CD4-positive, alpha-beta memory T cell (primary cell): ENCODE data around the gene KRT76. TPM values are rescaled to one million over a fixed set of nuclear protein-coding genes. Genes with fewer than 3 reads are reported as not detected.

Source experiments
- CTCF ChIA-PET: fragments of 350-600 bp; sonication (Branson Sonifier 250); formaldehyde crosslinking; loops from one replicate; lab custom pipeline; 2021; ENCODE audit warnings: inconsistent platforms; ENCODE audit not compliant: partially characterized antibody; lab: Charles Lee
- POLR2A ChIA-PET: fragments of 350-600 bp; sonication (Branson Sonifier 250); formaldehyde crosslinking; loops from one replicate; lab custom pipeline; 2021; ENCODE audit not compliant: partially characterized antibody; lab: Charles Lee
- DNase-seq, 5 donors: peaks; one replicate each; pipeline versions ENCODE4 v3.0.0 to v3.0.0-alpha.2; 2020 to 2022; ENCODE audit warnings: mixed read lengths in 1 of 5
- H3K27ac ChIP-seq: one replicate; pipeline ENCODE4 v1.7.0; 2013; ENCODE audit warnings: low read depth, low read length
- H3K27me3 ChIP-seq: 2 replicates; pipeline ENCODE4 v1.7.0; 2013; ENCODE audit warnings: mild to moderate bottlenecking, low read length, moderate library complexity; ENCODE audit not compliant: insufficient read depth
- H3K36me3 ChIP-seq: 2 replicates; pipeline ENCODE4 v1.7.0; 2013; ENCODE audit warnings: mild to moderate bottlenecking, low read length, moderate library complexity; ENCODE audit not compliant: insufficient read depth
- H3K4me1 ChIP-seq: 2 replicates; pipeline ENCODE4 v1.7.0; 2013; ENCODE audit warnings: mild to moderate bottlenecking, low read length, moderate library complexity; ENCODE audit not compliant: insufficient read depth
- H3K4me3 ChIP-seq, 2 donors: one replicate each; pipeline ENCODE4 v1.7.0; 2013; ENCODE audit warnings: low read length in 2 of 2, mild to moderate bottlenecking in 1 of 2
- H3K9me3 ChIP-seq, 2 donors: one replicate each; pipeline ENCODE4 v1.7.0; 2013; ENCODE audit warnings: low read length in 2 of 2, control low read depth in 1 of 2; ENCODE audit not compliant: control insufficient read depth in 1 of 2
- H3K27ac Mint-ChIP-seq, 7 donors: one replicate each; pipeline ENCODE4 v1.8.0; 2020 to 2021; ENCODE audit warnings: mixed read lengths in 7 of 7, mild to moderate bottlenecking in 6 of 7, inconsistent platforms in 3 of 7, moderate library complexity in 3 of 7
- H3K27me3 Mint-ChIP-seq, 2 donors: one replicate each; pipeline ENCODE4 v1.8.0; 2020 to 2021; ENCODE audit warnings: mixed read lengths in 2 of 2
- H3K36me3 Mint-ChIP-seq, 2 donors: one replicate each; pipeline ENCODE4 v1.8.0; 2020 to 2021; ENCODE audit warnings: mixed read lengths in 2 of 2, inconsistent platforms in 1 of 2, mild to moderate bottlenecking in 1 of 2
- H3K4me1 Mint-ChIP-seq, 4 donors: one replicate each; pipeline ENCODE4 v1.8.0; 2020 to 2021; ENCODE audit warnings: mixed read lengths in 4 of 4, mild to moderate bottlenecking in 1 of 4
- H3K4me3 Mint-ChIP-seq, 8 donors: one replicate each; pipeline ENCODE4 v1.8.0; 2020 to 2021; ENCODE audit warnings: mixed read lengths in 8 of 8, mild to moderate bottlenecking in 7 of 8, moderate library complexity in 6 of 8, inconsistent platforms in 3 of 8
- H3K9me3 Mint-ChIP-seq, 8 donors: one replicate each; pipeline ENCODE4 v1.8.0; 2020 to 2021; ENCODE audit warnings: mixed read lengths in 8 of 8, mild to moderate bottlenecking in 5 of 8, inconsistent platforms in 3 of 8, moderate library complexity in 1 of 8
- intact Hi-C: fragments of 100-400 bp; cut with micrococcal nuclease; formaldehyde crosslinking; loops from one replicate; pipeline ENCODE4 v1.15.1; 2023
- polyA plus RNA-seq, 2 donors: library from polyadenylated mRNA; unstranded; fragments of 300-500 nt; fragmentation: Illumina TruSeq; gene quantifications; one replicate each; pipeline ENCODE4 v1.2.3, GENCODE V29; 2021
- total RNA-seq, 2 experiments: library from RNA; stranded (reverse); gene quantifications; one replicate each; pipeline ENCODE4 v1.2.3, GENCODE V29; 2021

The KRT76 gene
- total and polyA plus RNA-seq, 4 experiments from 2014 or later: not detected

DNA sequence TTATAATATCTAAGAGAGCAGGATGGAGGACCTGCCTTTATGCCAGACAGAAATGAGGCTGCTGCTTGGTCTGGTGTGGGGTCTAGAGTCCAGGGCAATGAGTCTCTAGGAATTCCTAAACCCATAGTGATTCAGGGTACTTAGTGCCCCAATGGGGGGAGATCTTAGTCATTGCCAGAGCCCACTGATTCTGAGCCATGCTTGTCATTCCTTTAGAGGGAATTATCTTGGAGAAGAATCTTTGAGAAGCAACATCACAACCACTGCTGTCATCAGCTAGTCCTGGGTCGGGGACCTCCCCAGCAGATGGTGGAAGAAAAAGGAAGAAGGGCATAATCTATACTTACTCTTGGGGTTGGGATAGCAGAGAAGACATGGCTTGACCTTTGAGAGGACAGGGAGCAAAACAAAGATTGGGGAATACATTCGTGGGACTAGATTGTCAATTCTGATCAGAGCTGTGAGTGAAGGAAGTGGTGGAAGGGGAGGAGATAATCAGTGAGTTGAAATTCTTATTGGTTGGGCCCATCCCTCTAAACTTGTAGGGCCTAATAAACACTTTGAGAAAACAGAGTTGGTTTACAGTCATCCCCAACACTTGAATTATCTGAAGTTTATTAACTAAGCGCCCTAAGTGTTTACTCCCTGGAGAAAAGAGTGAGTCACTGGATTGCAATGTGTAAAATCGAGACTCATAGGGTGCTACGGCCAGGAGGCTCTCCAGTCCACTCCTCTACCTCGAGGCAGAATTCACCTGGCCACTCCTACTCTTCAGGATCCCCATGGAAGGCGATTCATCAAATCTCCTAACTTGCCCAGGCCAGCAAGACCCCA lies 21.7 kb upstream of the KRT76 start:
- Histone ChIP-seq H3K4me3 (no peak overlapping the region), H3K27me3 (no peaks in the 10 kb centered on the region), H3K4me1 (no peaks in the 10 kb centered on the region), H3K9me3 (no peaks in the 10 kb centered on the region), H3K27ac (no peak overlapping the region), H3K36me3 (no peaks in the 10 kb centered on the region)
- Mint-ChIP-seq H3K36me3 (no peaks in the 10 kb centered on the region), H3K9me3 (peaks cover 0 to 2% (median 0%) of the 10 kb centered on the region in 8 donors), H3K27me3 (peaks cover 4 to 5% of the 10 kb centered on the region in 2 donors), H3K4me3 (no peak overlapping the region), H3K27ac (no peak overlapping the region), H3K4me1 (no peaks in the 10 kb centered on the region)
- ChIA-PET CTCF (interaction anchor here (1.0 kb wide), 1 partner anchor 9 kb away, joined by 3 read pairs; no protein-coding TSS in a partner anchor), POLR2A (no interaction called here)
- intact Hi-C loops: no loop called here
- DNase-seq: no peak

DNA sequence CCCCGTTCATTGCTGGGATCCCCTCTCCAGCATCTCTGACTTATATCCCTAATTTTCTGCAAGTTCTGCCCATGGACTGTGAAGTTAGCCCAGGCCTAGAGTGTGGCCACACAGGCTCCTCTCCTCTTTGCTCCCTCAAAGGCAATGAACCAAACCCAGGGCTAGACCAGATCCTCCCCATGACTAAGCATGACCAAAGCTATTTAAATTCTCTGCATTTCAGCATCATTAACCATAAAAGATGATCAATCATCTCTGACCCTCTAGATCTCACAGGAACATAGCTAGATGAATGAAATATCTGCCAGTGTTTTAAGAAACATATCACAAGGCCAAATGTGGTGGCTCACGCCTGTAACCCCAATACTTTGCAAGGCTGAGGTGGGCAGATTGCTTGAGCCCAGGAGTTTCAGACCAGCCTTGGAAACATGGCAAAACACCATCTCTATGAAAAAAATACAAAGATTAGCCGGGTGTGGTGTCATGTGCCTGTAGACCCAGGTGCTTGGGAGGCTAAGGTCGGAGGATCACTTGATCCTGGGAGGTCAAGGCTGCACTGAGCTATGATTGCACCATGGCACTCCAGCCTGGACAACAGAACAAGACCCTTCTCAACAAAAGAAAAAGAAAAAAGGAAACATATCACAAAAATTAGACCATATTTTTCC lies 21.0 kb upstream of the KRT76 start:
- DNase-seq: no peak
- H3K27ac ChIP-seq: no peak overlapping the region
- POLR2A ChIA-PET: no interaction called here
- Mint-ChIP-seq H3K4me3 (no peak overlapping the region), H3K27ac (no peak overlapping the region), H3K4me1 (no peaks in the 10 kb centered on the region), H3K27me3 (peaks cover 5 to 8% of the 10 kb centered on the region in 2 donors), H3K36me3 (no peaks in the 10 kb centered on the region), H3K9me3 (peaks cover 0 to 2% (median 0%) of the 10 kb centered on the region in 8 donors)
- intact Hi-C loops: no loop called here
- no peaks in the 10 kb centered on the region for H3K4me1 ChIP-seq
- no peaks in the 10 kb centered on the region for H3K9me3 ChIP-seq
- CTCF ChIA-PET: interaction anchor here (1.0 kb wide), 1 partner anchor 10 kb away, joined by 3 read pairs; no protein-coding TSS in a partner anchor
- no peak overlapping the region for H3K4me3 ChIP-seq
- H3K27me3 ChIP-seq: no peaks in the 10 kb centered on the region
- no peaks in the 10 kb centered on the region for H3K36me3 ChIP-seq

DNA sequence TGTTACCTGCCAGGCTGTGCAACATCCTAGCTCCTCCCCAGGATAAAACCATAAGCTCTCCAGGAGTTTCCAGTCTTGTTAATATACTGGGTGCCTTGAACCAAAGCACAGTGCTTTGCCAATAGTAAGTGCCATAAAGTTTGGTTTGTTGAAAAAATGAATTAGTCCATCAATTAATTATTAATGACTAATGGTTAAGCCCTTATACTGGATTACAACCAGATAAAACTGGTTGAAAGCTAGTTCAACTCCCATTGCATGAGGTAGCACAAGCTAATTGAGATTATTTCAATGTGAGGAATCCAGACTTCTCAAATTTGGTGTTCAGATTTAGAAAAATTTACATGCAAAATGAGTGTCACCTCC lies 20.4 kb upstream of the KRT76 start:
- intact Hi-C loops: no loop called here
- Mint-ChIP-seq H3K27ac (no peak overlapping the region), H3K4me3 (no peak overlapping the region), H3K36me3 (no peaks in the 10 kb centered on the region), H3K9me3 (peaks cover 0 to 2% (median 0%) of the 10 kb centered on the region in 8 donors), H3K4me1 (no peaks in the 10 kb centered on the region), H3K27me3 (peaks cover 5 to 8% of the 10 kb centered on the region in 2 donors)
- ChIA-PET CTCF (no interaction called here), POLR2A (no interaction called here)
- DNase-seq: no peak
- Histone ChIP-seq H3K36me3 (no peaks in the 10 kb centered on the region), H3K27me3 (no peaks in the 10 kb centered on the region), H3K4me1 (no peaks in the 10 kb centered on the region), H3K9me3 (no peaks in the 10 kb centered on the region), H3K4me3 (no peak overlapping the region), H3K27ac (no peak overlapping the region)

DNA sequence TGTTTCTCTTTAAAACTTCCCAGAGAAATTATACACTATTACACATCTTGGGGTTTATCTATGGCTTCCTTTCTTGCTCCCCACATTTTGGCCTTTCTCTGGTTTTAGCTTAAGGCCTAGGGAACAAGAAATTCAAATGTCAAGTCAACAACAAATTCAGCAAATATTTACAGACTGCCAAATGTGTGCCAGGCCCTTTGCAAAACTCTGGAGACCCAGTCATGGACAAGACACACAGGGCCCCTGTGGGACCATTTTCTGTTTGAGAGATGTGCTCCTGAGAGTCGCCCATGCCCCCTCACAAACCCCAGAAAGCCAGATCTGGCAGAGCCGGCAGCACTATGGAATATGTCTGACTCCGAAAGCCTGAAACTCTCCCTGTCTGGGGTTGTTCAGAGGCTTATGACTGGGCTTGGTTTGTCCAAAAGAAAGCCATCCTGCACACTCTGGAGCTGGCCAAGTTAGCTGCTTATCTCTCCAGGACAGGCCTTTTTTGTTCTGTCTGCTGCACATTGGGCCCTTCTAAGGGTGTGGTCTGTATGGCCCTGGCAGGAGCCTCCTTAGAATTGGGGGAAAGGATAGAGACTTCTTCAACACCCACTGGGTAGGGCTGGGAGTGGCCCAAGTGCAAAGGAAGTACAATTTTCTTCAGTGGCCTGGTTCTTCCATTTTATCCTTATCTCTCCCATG lies 19.8 kb upstream of the KRT76 start:
- ChIA-PET POLR2A (no interaction called here), CTCF (no interaction called here)
- H3K4me1 Mint-ChIP-seq: no peaks in the 10 kb centered on the region
- no peak overlapping the region for H3K4me3 ChIP-seq
- no peak for DNase-seq
- no peaks in the 10 kb centered on the region for H3K36me3 Mint-ChIP-seq
- no peaks in the 10 kb centered on the region for H3K9me3 ChIP-seq
- no peaks in the 10 kb centered on the region for H3K36me3 ChIP-seq
- intact Hi-C loops: no loop called here
- peaks cover 3 to 8% of the 10 kb centered on the region in 2 donors for H3K27me3 Mint-ChIP-seq
- peaks cover 0 to 2% (median 0%) of the 10 kb centered on the region in 8 donors for H3K9me3 Mint-ChIP-seq
- no peaks in the 10 kb centered on the region for H3K27me3 ChIP-seq
- no peaks in the 10 kb centered on the region for H3K4me1 ChIP-seq
- H3K4me3 Mint-ChIP-seq: no peak overlapping the region
- no peak overlapping the region for H3K27ac ChIP-seq
- no peak overlapping the region for H3K27ac Mint-ChIP-seq

DNA sequence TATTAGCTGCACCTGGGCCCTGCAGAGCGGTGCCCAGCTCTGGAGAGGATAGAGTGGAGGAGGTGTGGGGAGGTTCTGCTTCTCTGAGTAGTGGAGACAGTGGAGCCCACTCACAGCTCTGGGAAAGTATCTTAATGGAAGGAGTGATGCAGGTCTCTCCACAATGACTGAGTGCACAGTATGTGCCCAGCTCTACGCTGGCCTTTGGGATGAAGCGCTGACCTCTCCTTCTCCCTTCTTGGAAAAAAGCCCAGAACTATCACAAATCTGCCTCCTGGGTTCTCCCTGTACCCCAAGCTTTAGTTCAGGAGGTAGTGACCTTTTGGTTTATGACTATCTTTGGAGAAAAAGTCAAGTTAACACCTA lies 19.3 kb upstream of the KRT76 start:
- no peaks in the 10 kb centered on the region for H3K9me3 ChIP-seq
- Mint-ChIP-seq H3K27ac (no peak overlapping the region), H3K9me3 (peaks cover 0 to 2% (median 0%) of the 10 kb centered on the region in 8 donors), H3K27me3 (peaks cover 5 to 11% of the 10 kb centered on the region in 2 donors), H3K4me1 (no peaks in the 10 kb centered on the region), H3K36me3 (no peaks in the 10 kb centered on the region), H3K4me3 (no peak overlapping the region)
- H3K4me1 ChIP-seq: no peaks in the 10 kb centered on the region
- ChIA-PET CTCF (no interaction called here), POLR2A (no interaction called here)
- no peaks in the 10 kb centered on the region for H3K27me3 ChIP-seq
- H3K36me3 ChIP-seq: no peaks in the 10 kb centered on the region
- H3K4me3 ChIP-seq: no peak overlapping the region
- H3K27ac ChIP-seq: no peak overlapping the region
- DNase-seq: no peak
- intact Hi-C loops: no loop called here

DNA sequence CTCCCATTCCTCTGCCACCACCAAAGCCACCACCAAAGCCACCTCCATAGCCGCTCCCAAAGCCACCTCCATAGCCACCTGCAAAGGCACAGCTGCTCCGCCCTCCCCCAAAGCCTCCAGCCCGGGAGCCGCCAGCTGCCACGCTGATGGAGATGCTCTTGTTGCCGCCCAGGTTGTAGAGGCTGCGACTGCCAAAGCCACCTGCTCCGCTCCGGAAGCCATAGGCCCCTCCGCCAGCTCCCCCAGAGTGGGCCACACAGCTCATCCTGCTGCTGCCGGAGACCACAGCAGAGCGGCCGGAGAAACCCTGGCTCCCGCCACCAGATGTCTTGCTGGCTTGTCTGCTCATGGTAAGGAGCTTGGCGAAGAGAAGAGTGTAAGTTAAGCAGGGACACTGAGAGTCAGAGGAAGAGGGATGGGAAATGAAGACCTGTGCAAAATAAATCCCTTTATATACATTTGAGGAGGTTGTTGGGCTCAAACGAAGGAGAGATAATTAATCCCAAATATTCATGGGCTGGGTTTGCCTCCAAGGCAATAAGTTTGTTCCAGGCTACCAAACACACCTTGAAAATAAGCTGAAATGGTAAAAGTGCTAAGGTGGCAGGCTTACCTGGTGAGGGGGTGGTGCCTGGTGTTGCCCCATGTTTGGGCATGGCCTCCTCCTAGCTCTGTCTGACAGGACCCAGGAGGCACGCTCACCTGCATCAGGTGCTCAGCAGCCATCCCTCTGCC lies 18.7 kb upstream of the KRT76 start, which contains the start of gene KRT3:
KRT3 (minus strand) TSS at position 424 of the 735 bp plus-strand sequence; CDS start at position 349, 75 bp downstream.
- Mint-ChIP-seq H3K27ac (peak within 1 kb of the TSS in 1 of 7 donors; percentile 7), H3K4me3 (peak within 1 kb of the TSS in 1 of 8 donors; percentile 32), H3K9me3 (peaks cover 0 to 2% (median 0%) of the 10 kb centered on the region in 8 donors), H3K4me1 (no peaks in the 10 kb centered on the region), H3K36me3 (no peaks in the 10 kb centered on the region), H3K27me3 (peaks cover 6 to 11% of the 10 kb centered on the region in 2 donors)
- H3K4me3 ChIP-seq: no peak within 1 kb of the TSS
- CTCF ChIA-PET: no interaction called here
- DNase-seq: no peak
- H3K9me3 ChIP-seq: no peaks in the 10 kb centered on the region
- no peak within 1 kb of the TSS for H3K27ac ChIP-seq
- H3K4me1 ChIP-seq: no peaks in the 10 kb centered on the region
- no peaks in the 10 kb centered on the region for H3K27me3 ChIP-seq
- POLR2A ChIA-PET: no interaction called here
- intact Hi-C loops: no loop called here
- no peaks in the 10 kb centered on the region for H3K36me3 ChIP-seq
